ENCODE measurements around the gene CTNNB1. TPM values are rescaled to one million over a fixed set of nuclear protein-coding genes. Genes with fewer than 3 reads are reported as not detected.
A peak's percentile ranks its signal among the peaks of the same experiment; 100 is the strongest.

The CTNNB1 gene
- total RNA-seq, 3 donors from 2014 or later (not counting 1 experiment from before 2014, with no cell fraction given): 213 to 258 (median 230) TPM

DNA sequence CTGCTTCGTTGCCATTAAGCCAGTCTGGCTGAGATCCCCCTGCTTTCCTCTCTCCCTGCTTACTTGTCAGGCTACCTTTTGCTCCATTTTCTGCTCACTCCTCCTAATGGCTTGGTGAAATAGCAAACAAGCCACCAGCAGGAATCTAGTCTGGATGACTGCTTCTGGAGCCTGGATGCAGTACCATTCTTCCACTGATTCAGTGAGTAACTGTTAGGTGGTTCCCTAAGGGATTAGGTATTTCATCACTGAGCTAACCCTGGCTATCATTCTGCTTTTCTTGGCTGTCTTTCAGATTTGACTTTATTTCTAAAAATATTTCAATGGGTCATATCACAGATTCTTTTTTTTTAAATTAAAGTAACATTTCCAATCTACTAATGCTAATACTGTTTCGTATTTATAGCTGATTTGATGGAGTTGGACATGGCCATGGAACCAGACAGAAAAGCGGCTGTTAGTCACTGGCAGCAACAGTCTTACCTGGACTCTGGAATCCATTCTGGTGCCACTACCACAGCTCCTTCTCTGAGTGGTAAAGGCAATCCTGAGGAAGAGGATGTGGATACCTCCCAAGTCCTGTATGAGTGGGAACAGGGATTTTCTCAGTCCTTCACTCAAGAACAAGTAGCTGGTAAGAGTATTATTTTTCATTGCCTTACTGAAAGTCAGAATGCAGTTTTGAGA is 25.0 kb downstream of the CTNNB1 start:
- Mint-ChIP-seq H3K4me3 (peak overlapping the region; percentile 1), H3K27me3 (ENCODE audit: low read depth in 2 of 2) (no peaks in the 10 kb centered on the region), H3K9me3 (no peaks in the 10 kb centered on the region), H3K4me1 (peaks cover 74 to 80% of the 10 kb centered on the region in 2 donors), H3K27ac (peak overlapping the region; percentile 44 to 73), H3K36me3 (peaks cover 26% of the 10 kb centered on the region)
- Histone ChIP-seq H3K36me3 (ENCODE audit: control insufficient read depth, insufficient read depth, low read length) (peaks cover 42% of the 10 kb centered on the region), H3K27me3 (ENCODE audit: control insufficient read depth, insufficient read depth, low read length) (no peaks in the 10 kb centered on the region), H3K4me3 (ENCODE audit: low read length) (no peak overlapping the region), H3K4me1 (ENCODE audit: control insufficient read depth, insufficient read depth, low read length) (peaks cover 6% of the 10 kb centered on the region), H3K27ac (ENCODE audit: low read length) (no peak overlapping the region), H3K9me3 (ENCODE audit: control insufficient read depth, insufficient read depth, low read length) (no peaks in the 10 kb centered on the region)
- intact Hi-C loops (cut with micrococcal nuclease): no loop called here
- TF ChIP-seq, protein P1, sequence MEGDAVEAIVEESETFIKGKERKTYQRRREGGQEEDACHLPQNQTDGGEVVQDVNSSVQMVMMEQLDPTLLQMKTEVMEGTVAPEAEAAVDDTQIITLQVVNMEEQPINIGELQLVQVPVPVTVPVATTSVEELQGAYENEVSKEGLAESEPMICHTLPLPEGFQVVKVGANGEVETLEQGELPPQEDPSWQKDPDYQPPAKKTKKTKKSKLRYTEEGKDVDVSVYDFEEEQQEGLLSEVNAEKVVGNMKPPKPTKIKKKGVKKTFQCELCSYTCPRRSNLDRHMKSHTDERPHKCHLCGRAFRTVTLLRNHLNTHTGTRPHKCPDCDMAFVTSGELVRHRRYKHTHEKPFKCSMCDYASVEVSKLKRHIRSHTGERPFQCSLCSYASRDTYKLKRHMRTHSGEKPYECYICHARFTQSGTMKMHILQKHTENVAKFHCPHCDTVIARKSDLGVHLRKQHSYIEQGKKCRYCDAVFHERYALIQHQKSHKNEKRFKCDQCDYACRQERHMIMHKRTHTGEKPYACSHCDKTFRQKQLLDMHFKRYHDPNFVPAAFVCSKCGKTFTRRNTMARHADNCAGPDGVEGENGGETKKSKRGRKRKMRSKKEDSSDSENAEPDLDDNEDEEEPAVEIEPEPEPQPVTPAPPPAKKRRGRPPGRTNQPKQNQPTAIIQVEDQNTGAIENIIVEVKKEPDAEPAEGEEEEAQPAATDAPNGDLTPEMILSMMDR (IDR thresholded peaks at IDR 0.05): no peak
- WGBS (ENCODE audit: insufficient coverage): 97% methylated on average over 3 of the region's 3 CpGs
- no peak for DNase-seq
- no peak for ATAC-seq

DNA sequence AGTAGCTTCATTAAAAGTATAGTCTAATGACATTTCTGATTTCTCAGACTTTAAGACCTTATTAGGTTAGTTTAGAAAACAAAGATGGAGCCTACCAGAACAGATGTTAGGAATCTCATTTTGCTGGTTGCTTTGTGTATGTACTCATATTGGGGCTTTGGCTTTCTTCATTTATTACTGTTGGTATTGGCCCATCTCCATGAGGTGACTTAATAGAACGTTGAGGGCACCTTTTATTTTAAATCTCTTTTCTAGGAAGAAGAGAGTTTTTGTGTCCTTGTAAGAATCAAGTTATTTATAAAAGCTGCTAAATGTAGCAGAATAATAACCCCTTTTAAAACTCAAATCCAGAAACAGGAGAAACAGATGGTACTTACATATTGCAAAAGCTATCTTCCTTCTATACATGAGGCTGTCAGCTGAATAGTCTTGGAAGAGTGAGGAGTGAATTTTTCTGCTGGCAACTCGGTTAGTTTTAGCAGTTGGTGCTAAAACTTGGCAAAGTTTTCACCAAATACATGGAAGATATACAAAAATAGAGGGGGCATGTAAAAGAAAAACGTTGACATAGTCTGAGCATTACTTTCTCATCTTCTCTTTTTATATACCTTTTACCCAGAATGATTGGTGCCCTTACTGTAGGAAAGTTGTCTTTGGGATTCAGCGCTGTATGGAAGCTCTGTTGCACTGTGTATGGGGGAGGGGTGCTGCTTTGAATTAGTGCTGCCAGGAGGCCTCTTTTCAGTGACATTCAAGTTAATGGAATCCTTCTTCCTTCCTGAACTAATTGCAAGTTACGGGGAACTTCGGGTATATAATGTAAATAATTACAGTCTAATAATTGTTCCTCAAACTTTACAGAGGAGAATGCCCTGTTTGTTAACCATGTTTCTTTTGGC is 35.8 kb downstream of the CTNNB1 start:
- ATAC-seq: no peak
- Mint-ChIP-seq H3K36me3 (peaks cover 59% of the 10 kb centered on the region), H3K4me3 (no peak overlapping the region), H3K27me3 (ENCODE audit: low read depth in 2 of 2) (no peaks in the 10 kb centered on the region), H3K9me3 (no peaks in the 10 kb centered on the region), H3K4me1 (peaks cover 38% of the 10 kb centered on the region in 2 donors), H3K27ac (peak overlapping the region; percentile 18 to 71)
- intact Hi-C loops (cut with micrococcal nuclease): no loop called here
- TF ChIP-seq, protein P1 (IDR thresholded peaks at IDR 0.05): no peak
- Histone ChIP-seq H3K4me3 (ENCODE audit: low read length) (no peak overlapping the region), H3K9me3 (ENCODE audit: control insufficient read depth, insufficient read depth, low read length) (no peaks in the 10 kb centered on the region), H3K27me3 (ENCODE audit: control insufficient read depth, insufficient read depth, low read length) (no peaks in the 10 kb centered on the region), H3K36me3 (ENCODE audit: control insufficient read depth, insufficient read depth, low read length) (peaks cover 92% of the 10 kb centered on the region), H3K27ac (ENCODE audit: low read length) (no peak overlapping the region), H3K4me1 (ENCODE audit: control insufficient read depth, insufficient read depth, low read length) (no peaks in the 10 kb centered on the region)
- no peak for DNase-seq
- 92% methylated on average over 1 of the region's 6 CpGs for WGBS (ENCODE audit: insufficient coverage)

DNA sequence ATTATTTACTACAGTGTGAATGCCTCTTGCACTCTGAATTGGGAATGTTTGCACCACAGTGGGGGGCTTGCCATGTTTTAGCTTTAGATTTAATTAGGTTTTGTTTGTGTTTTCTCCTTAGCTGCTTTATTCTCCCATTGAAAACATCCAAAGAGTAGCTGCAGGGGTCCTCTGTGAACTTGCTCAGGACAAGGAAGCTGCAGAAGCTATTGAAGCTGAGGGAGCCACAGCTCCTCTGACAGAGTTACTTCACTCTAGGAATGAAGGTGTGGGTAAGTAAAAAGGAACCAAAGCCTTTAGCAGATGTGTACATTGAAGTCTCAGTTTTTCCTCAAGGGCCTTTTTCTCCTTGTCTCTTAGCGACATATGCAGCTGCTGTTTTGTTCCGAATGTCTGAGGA is 36.9 kb downstream of the CTNNB1 start:
- intact Hi-C loops (cut with micrococcal nuclease): no loop called here
- peaks cover 27 to 31% of the 10 kb centered on the region in 2 donors for H3K4me1 Mint-ChIP-seq
- Histone ChIP-seq H3K4me3 (ENCODE audit: low read length) (no peak overlapping the region), H3K36me3 (ENCODE audit: control insufficient read depth, insufficient read depth, low read length) (peaks cover 90% of the 10 kb centered on the region), H3K27me3 (ENCODE audit: control insufficient read depth, insufficient read depth, low read length) (no peaks in the 10 kb centered on the region), H3K4me1 (ENCODE audit: control insufficient read depth, insufficient read depth, low read length) (no peaks in the 10 kb centered on the region), H3K27ac (ENCODE audit: low read length) (no peak overlapping the region), H3K9me3 (ENCODE audit: control insufficient read depth, insufficient read depth, low read length) (no peaks in the 10 kb centered on the region)
- peaks cover 57% of the 10 kb centered on the region for H3K36me3 Mint-ChIP-seq
- H3K4me3 Mint-ChIP-seq: no peak overlapping the region
- WGBS (ENCODE audit: insufficient coverage): 100% methylated on average over 2 of the region's 2 CpGs
- DNase-seq (no peak), ATAC-seq (no peak)
- peak overlapping the region in 1 of 2 donors; percentile 75 for H3K27ac Mint-ChIP-seq
- H3K9me3 Mint-ChIP-seq: no peaks in the 10 kb centered on the region
- TF ChIP-seq, protein P1 (IDR thresholded peaks at IDR 0.05): no peak
- no peaks in the 10 kb centered on the region for H3K27me3 Mint-ChIP-seq (ENCODE audit: low read depth in 2 of 2)
